Spleen (tissue), 11 donors: ENCODE results near the gene DNAH9. TPM values are rescaled to one million over a fixed set of nuclear protein-coding genes. Genes with fewer than 3 reads are reported as not detected.
A peak's percentile ranks its signal among the peaks of the same experiment; 100 is the strongest.

Experiments used
- DNase-seq: peaks from one replicate; pipeline ENCODE4 v3.0.0-alpha.2; 2020
- H3K27ac ChIP-seq, 8 donors: fragments of 200-600 bp; sonication (generic) in 7 of 8; 1 replicate in 4 of 8; 2 replicates in 4 of 8; pipeline versions ENCODE4 v1.5.0 to v1.8.0; 2016 to 2021; ENCODE audit warnings: inconsistent platforms in 4 of 8, mild to moderate bottlenecking in 4 of 8, moderate library complexity in 1 of 8
- H3K27me3 ChIP-seq, 7 donors: fragments of 200-600 bp; sonication (generic) in 6 of 7; replicated peaks in 1 of 7; 1 replicate in 4 of 7; 2 replicates in 3 of 7; pipeline versions ENCODE4 v1.5.0 to v1.8.0; 2016 to 2021; ENCODE audit warnings: inconsistent platforms in 3 of 7, mild to moderate bottlenecking in 1 of 7
- H3K36me3 ChIP-seq, 6 donors: fragments of 200-600 bp; sonication (generic) in 5 of 6; 1 replicate in 4 of 6; 2 replicates in 2 of 6; pipeline versions ENCODE4 v1.5.0 to v1.8.0; 2016 to 2021; ENCODE audit warnings: inconsistent platforms in 2 of 6
- H3K4me1 ChIP-seq, 6 donors: fragments of 200-600 bp; sonication (generic) in 5 of 6; 1 replicate in 3 of 6; 2 replicates in 3 of 6; pipeline versions ENCODE4 v1.5.0 to v1.8.0; 2016 to 2021; ENCODE audit warnings: inconsistent platforms in 3 of 6
- H3K4me3 ChIP-seq, 8 donors: fragments of 200-600 bp; sonication (generic) in 7 of 8; 1 replicate in 4 of 8; 2 replicates in 4 of 8; pipeline versions ENCODE4 v1.5.0 to v1.8.0; 2016 to 2021; ENCODE audit warnings: inconsistent platforms in 4 of 8, mild to moderate bottlenecking in 4 of 8, moderate library complexity in 2 of 8
- H3K9me3 ChIP-seq, 8 donors: fragments of 200-600 bp; sonication (generic) in 7 of 8; 1 replicate in 4 of 8; 2 replicates in 4 of 8; pipeline versions ENCODE4 v1.5.0 to v1.8.0; 2016 to 2021; ENCODE audit warnings: inconsistent platforms in 4 of 8
- POLR2A ChIP-seq, 3 donors: fragments of 450-650 bp; IDR thresholded peaks; one replicate each; pipeline ENCODE4 v1.5.1; 2017; ENCODE audit warnings: antibody characterized with exemption in 3 of 3, mild to moderate bottlenecking in 1 of 3
- POLR2AphosphoS5 ChIP-seq, 3 donors: sonication (generic); formaldehyde crosslinking; IDR thresholded peaks; one replicate each; pipeline ENCODE4 v1.5.1; 2017; ENCODE audit warnings: antibody characterized with exemption in 3 of 3
- WGBS, 5 donors: extraction: QIAGEN DNeasy Blood & Tissue Kit in 3 of 5; methylation state at CpG; one replicate each; pipeline versions ENCODE4 v1.1.5 to v1.1.7; 2013 to 2018; 5-methylcytosine and 5-hydroxymethylcytosine counted together
- intact Hi-C: fragments of 100-400 bp; cut with DNase I; formaldehyde crosslinking; loops from one replicate; pipeline ENCODE4 v1.15.0; 2023; ENCODE audit warnings: low total_unique reads
- polyA plus RNA-seq, 3 donors: library from polyadenylated mRNA; stranded (reverse); fragments of 200-250 nt; gene quantifications; one replicate each; pipeline ENCODE4 v1.2.1, GENCODE V29; 2013
- total RNA-seq, 7 donors: library from RNA; depleted of rRNA in 3 of 7; stranded (reverse); fragments of >200 nt in 3 of 7; fragmentation: NEBNext Ultra II Directional in 4 of 7; extraction: Animal tissue kit (Norgen Biotek cat#: 25700) in 4 of 7; gene quantifications; one replicate each; pipeline versions ENCODE4 v1.1.0 to v1.2.1, GENCODE V29; 2016 to 2021
- TF ChIP-seq, protein P1 (sequence below), 11 experiments: fragments of 200-600 bp in 7 of 11; fragments of 450-650 bp in 4 of 11; sonication (generic) in 4 of 11; IDR thresholded peaks in 8 of 11; conservative IDR thresholded peaks in 3 of 11; 1 replicate in 7 of 11; 2 replicates in 4 of 11; pipeline versions ENCODE4 v1.4.0 to v1.8.0; 2016 to 2021; ENCODE audit warnings: antibody characterized with exemption in 11 of 11, inconsistent platforms in 4 of 11, mild to moderate bottlenecking in 1 of 11
- donor health status: healthy with polysubstance abuse.
- donor health status: DM: no; HTN: no; CAD: no; lungs with moderate emphysema.
- donor health status: DM: no; HTN: no; CAD: no.
- donor health status: Bipolar disorder and iron deficiency.
- donor health status: healthy.
- donor health status: DM: no; HTN: no; CAD: no.
- donor health status: DM: yes; HTN: yes; CAD: no.

The DNAH9 gene
- total and polyA plus RNA-seq, 10 donors = 0.06 to 0.92 (median 0.22) TPM; not detected in 2

- WGBS, 5 donors = 92 to 99% (median 96%) methylated on average over 7 of the region's 7 CpGs
- Histone ChIP-seq H3K36me3 (no peaks in the 10 kb centered on the region), H3K4me3 (no peak overlapping the region), H3K27me3 (no peaks in the 10 kb centered on the region), H3K27ac (no peak overlapping the region), H3K9me3 (peaks cover 0 to 3% (median 0%) of the 10 kb centered on the region in 8 donors), H3K4me1 (no peaks in the 10 kb centered on the region)
- intact Hi-C loops = no loop called here
- TF ChIP-seq, protein P1, sequence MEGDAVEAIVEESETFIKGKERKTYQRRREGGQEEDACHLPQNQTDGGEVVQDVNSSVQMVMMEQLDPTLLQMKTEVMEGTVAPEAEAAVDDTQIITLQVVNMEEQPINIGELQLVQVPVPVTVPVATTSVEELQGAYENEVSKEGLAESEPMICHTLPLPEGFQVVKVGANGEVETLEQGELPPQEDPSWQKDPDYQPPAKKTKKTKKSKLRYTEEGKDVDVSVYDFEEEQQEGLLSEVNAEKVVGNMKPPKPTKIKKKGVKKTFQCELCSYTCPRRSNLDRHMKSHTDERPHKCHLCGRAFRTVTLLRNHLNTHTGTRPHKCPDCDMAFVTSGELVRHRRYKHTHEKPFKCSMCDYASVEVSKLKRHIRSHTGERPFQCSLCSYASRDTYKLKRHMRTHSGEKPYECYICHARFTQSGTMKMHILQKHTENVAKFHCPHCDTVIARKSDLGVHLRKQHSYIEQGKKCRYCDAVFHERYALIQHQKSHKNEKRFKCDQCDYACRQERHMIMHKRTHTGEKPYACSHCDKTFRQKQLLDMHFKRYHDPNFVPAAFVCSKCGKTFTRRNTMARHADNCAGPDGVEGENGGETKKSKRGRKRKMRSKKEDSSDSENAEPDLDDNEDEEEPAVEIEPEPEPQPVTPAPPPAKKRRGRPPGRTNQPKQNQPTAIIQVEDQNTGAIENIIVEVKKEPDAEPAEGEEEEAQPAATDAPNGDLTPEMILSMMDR (IDR thresholded peaks at IDR 0.05 in 8 of 11, conservative IDR thresholded peaks at IDR 0.05 in 3 of 11) = no peak
- TF ChIP-seq POLR2AphosphoS5 (IDR thresholded peaks at IDR 0.05) = no peak
- no peak for DNase-seq
These were observed 207.7 kb downstream of the DNAH9 start for GRCh38 chr17:11805952-11806351.

GRCh38 chr17:11807606-11808005 lies 209.3 kb downstream of the DNAH9 start:
- no peak overlapping the region for H3K4me3 ChIP-seq
- H3K36me3 ChIP-seq = no peaks in the 10 kb centered on the region
- peaks cover 0 to 3% (median 0%) of the 10 kb centered on the region in 8 donors for H3K9me3 ChIP-seq
- no peak overlapping the region for H3K27ac ChIP-seq
- intact Hi-C loops = no loop called here
- DNase-seq = no peak
- no peaks in the 10 kb centered on the region for H3K27me3 ChIP-seq
- no peaks in the 10 kb centered on the region for H3K4me1 ChIP-seq
- 76 to 91% (median 77%) methylated on average over 7 of the region's 7 CpGs for WGBS, 5 donors
- no peak for TF ChIP-seq POLR2AphosphoS5 (IDR thresholded peaks at IDR 0.05)
- no peak for TF ChIP-seq POLR2A (IDR thresholded peaks at IDR 0.05)
- TF ChIP-seq, protein P1 (IDR thresholded peaks at IDR 0.05 in 8 of 11, conservative IDR thresholded peaks at IDR 0.05 in 3 of 11) = no peak

DNA sequence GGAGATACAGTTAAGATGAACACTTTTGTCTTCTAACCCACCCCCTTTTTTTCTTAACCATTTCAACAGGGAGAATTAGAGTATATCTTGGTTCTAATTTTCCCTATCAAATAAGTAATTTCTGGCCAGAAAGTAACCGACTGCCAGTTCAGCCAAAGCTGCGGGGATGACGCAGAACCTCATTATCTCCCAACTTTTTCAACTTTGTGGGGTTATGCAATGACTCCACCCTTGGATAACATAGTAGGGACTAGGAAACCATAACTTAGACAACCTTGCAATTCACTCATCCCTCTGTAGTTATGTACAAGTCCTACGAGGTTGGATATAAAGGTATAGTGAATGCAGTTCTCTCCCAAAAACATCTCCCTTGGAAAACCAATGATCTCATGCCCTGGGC lies 215.0 kb downstream of the DNAH9 start:
- WGBS, 5 donors = 81 to 94% (median 87%) methylated on average over 4 of the region's 4 CpGs
- TF ChIP-seq POLR2A (IDR thresholded peaks at IDR 0.05) (no peak), POLR2AphosphoS5 (IDR thresholded peaks at IDR 0.05) (no peak)
- TF ChIP-seq, protein P1 (IDR thresholded peaks at IDR 0.05 in 8 of 11, conservative IDR thresholded peaks at IDR 0.05 in 3 of 11) = no peak

GRCh38 chr17:11813871-11814270 lies 215.6 kb downstream of the DNAH9 start:
- Histone ChIP-seq H3K36me3 (no peaks in the 10 kb centered on the region), H3K27ac (peak overlapping the region in 2 of 8 donors; percentile 7 to 11), H3K4me3 (no peak overlapping the region), H3K27me3 (no peaks in the 10 kb centered on the region), H3K4me1 (peaks cover 0 to 4% (median 0%) of the 10 kb centered on the region in 6 donors), H3K9me3 (no peaks in the 10 kb centered on the region)
- intact Hi-C loops = no loop called here
- TF ChIP-seq, protein P1 (IDR thresholded peaks at IDR 0.05 in 8 of 11, conservative IDR thresholded peaks at IDR 0.05 in 3 of 11) = no peak
- TF ChIP-seq POLR2AphosphoS5 (IDR thresholded peaks at IDR 0.05) (no peak), POLR2A (IDR thresholded peaks at IDR 0.05) (no peak)
- DNase-seq = no peak

More for the DNA sequence above, 215.0 kb downstream of the DNAH9 start:
- Histone ChIP-seq H3K27ac (no peak overlapping the region), H3K4me3 (no peak overlapping the region), H3K9me3 (no peaks in the 10 kb centered on the region), H3K4me1 (peaks cover 0 to 4% (median 0%) of the 10 kb centered on the region in 6 donors), H3K27me3 (no peaks in the 10 kb centered on the region), H3K36me3 (no peaks in the 10 kb centered on the region)
- DNase-seq = no peak
- intact Hi-C loops = no loop called here
